Ascending aorta (tissue), 2 donors: ENCODE results near the gene ARMH4. TPM values are rescaled to one million over a fixed set of nuclear protein-coding genes. Genes with fewer than 3 reads are reported as not detected.

ENCODE experiments used
- DNase-seq, 2 donors: peaks; one replicate each; pipeline ENCODE4 v3.0.0-alpha.2; 2019; ENCODE audit warnings: low spot score in 2 of 2
- H3K27ac ChIP-seq, 2 donors: fragments of 200-600 bp; sonication (generic); one replicate each; pipeline ENCODE4 v1.5.1; 2016 to 2017; ENCODE audit warnings: mild to moderate bottlenecking in 1 of 2
- H3K27me3 ChIP-seq: fragments of 200-600 bp; sonication (generic); one replicate; pipeline ENCODE4 v1.5.1; 2017
- H3K36me3 ChIP-seq, 2 donors: fragments of 200-600 bp; sonication (generic); one replicate each; pipeline ENCODE4 v1.5.1; 2016
- H3K4me1 ChIP-seq, 2 donors: fragments of 200-600 bp; sonication (generic); one replicate each; pipeline ENCODE4 v1.5.1; 2016 to 2017; ENCODE audit warnings: mild to moderate bottlenecking in 1 of 2
- H3K4me3 ChIP-seq, 2 donors: fragments of 200-600 bp; sonication (generic); one replicate each; pipeline ENCODE4 v1.5.1; 2016 to 2017; ENCODE audit warnings: mild to moderate bottlenecking in 1 of 2
- H3K9me3 ChIP-seq, 2 donors: fragments of 200-600 bp; sonication (generic); one replicate each; pipeline ENCODE4 v1.5.1; 2016
- CTCF ChIP-seq, 3 experiments: fragments of 200-600 bp in 2 of 3; fragments of 450-650 bp in 1 of 3; sonication (generic) in 2 of 3; IDR thresholded peaks; one replicate each; pipeline ENCODE4 v1.5.1; 2016 to 2019; ENCODE audit warnings: antibody characterized with exemption in 3 of 3, mild to moderate bottlenecking in 1 of 3, moderate library complexity in 1 of 3
- intact Hi-C: fragments of 100-400 bp; cut with DNase I; formaldehyde crosslinking; loops from one replicate; pipeline ENCODE4 v1.15.1; 2023
- total RNA-seq: library from RNA; depleted of rRNA; stranded (reverse); fragments of >200 nt; gene quantifications from one replicate; pipeline ENCODE4 v1.1.0, GENCODE V29; 2016

Gene ARMH4
- total RNA-seq, 1 donor from 2014 or later, result 3.8 TPM

GRCh38 chr14:58059126-58059525 is 92.9 kb downstream of the ARMH4 start:
- H3K4me1 ChIP-seq, result no peaks in the 10 kb centered on the region
- no peak for TF ChIP-seq CTCF (IDR thresholded peaks at IDR 0.05)
- intact Hi-C loops, result no loop called here

DNA sequence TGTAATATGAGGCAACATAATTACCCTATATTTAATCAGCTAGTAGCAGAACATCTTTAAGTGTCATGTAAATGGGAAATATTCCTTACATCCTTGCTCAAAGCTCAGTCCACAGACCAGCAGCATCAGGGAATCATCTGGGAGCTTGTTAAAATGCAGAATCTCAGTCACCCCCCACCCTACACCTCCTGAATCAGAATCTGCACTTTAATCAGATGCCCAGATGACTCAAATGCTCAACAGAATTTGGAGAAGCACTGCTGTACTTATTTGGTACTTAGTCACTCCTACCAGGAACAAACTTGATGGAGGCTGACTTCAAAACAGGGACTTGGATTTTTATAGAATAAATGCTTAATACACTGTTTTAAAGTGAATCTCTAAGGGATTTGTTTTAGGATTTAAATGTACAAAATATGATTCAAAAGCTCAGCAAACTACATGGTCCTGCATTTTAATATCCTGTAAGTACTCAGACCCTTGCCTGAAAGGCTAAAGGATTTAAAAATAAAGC is 96.5 kb downstream of the ARMH4 start:
- no peaks in the 10 kb centered on the region for H3K36me3 ChIP-seq
- DNase-seq, result no peak
- no peaks in the 10 kb centered on the region for H3K9me3 ChIP-seq
- no peak overlapping the region for H3K4me3 ChIP-seq
- no peaks in the 10 kb centered on the region for H3K4me1 ChIP-seq
- intact Hi-C loops, result no loop called here
- TF ChIP-seq CTCF (IDR thresholded peaks at IDR 0.05), result no peak
- H3K27ac ChIP-seq, result no peak overlapping the region
- no peaks in the 10 kb centered on the region for H3K27me3 ChIP-seq

More at GRCh38 chr14:58059126-58059525, 92.9 kb downstream of the ARMH4 start:
- Histone ChIP-seq H3K27me3 (no peaks in the 10 kb centered on the region), H3K36me3 (no peaks in the 10 kb centered on the region), H3K9me3 (no peaks in the 10 kb centered on the region), H3K27ac (no peak overlapping the region), H3K4me3 (no peak overlapping the region)
- DNase-seq, result no peak

DNA sequence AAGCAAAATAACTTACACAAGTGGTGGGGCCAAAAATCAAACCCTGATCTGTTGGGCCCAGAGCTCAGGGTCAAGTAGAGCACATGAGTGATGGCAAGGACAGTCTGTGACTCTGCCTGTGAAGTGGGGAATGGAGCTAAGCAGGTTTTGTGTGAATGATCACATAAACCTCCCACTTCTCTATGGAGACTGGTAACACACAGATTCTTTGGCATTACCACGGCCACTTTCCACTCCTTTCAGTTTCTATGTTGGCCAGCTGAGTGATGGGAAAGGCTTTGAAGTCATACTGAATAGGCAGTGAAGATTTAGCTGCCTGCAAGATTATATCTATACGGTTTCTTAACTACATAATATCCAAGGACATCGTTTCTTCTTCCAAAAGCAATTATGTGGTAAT is 97.9 kb downstream of the ARMH4 start:
- TF ChIP-seq CTCF (IDR thresholded peaks at IDR 0.05), result no peak
- H3K9me3 ChIP-seq, result no peaks in the 10 kb centered on the region
- intact Hi-C loops, result no loop called here

GRCh38 chr14:58048219-58048618 is 103.8 kb downstream of the ARMH4 start:
- peak overlapping the region; percentile 21 to 39 for H3K27ac ChIP-seq

More for the DNA sequence above, 97.9 kb downstream of the ARMH4 start:
- Histone ChIP-seq H3K27ac (no peak overlapping the region), H3K4me3 (no peak overlapping the region), H3K36me3 (no peaks in the 10 kb centered on the region), H3K27me3 (no peaks in the 10 kb centered on the region), H3K4me1 (no peaks in the 10 kb centered on the region)
- no peak for DNase-seq

DNA sequence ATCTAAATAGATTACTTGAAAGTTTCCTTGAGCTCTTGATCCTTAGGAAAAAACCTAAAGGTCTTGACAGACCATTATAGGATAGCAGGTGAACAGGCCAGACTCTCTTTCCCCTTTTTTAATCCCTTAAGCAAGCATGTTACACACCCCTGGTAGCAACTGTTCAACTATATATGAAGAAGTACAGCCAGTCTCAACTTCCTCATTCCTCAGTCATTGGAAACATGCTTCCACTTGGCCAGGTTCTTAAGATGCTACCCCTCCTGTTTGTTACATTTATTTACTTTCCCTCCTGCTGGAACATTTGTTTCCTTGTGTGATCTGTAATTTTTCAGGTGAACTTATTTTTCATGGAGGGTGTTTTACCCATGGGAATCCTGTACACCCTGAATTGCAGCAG is 124.1 kb downstream of the ARMH4 start:
- intact Hi-C loops, result no loop called here
- DNase-seq, result no peak
- H3K9me3 ChIP-seq, result no peaks in the 10 kb centered on the region
- H3K27me3 ChIP-seq, result no peaks in the 10 kb centered on the region
- no peaks in the 10 kb centered on the region for H3K4me1 ChIP-seq
- no peak for TF ChIP-seq CTCF (IDR thresholded peaks at IDR 0.05)
- no peak overlapping the region for H3K4me3 ChIP-seq
- no peak overlapping the region for H3K27ac ChIP-seq
- H3K36me3 ChIP-seq, result peaks cover 0 to 4% of the 10 kb centered on the region in 2 donors

More at GRCh38 chr14:58048219-58048618, 103.8 kb downstream of the ARMH4 start:
- no peak for TF ChIP-seq CTCF (IDR thresholded peaks at IDR 0.05)
- DNase-seq, result no peak
- intact Hi-C loops, result no loop called here
- H3K4me3 ChIP-seq, result peak overlapping the region in 1 of 2 donors; percentile 26
- no peaks in the 10 kb centered on the region for H3K9me3 ChIP-seq
- H3K4me1 ChIP-seq, result peaks cover 0 to 7% of the 10 kb centered on the region in 2 donors
- H3K36me3 ChIP-seq, result no peaks in the 10 kb centered on the region
- no peaks in the 10 kb centered on the region for H3K27me3 ChIP-seq

DNA sequence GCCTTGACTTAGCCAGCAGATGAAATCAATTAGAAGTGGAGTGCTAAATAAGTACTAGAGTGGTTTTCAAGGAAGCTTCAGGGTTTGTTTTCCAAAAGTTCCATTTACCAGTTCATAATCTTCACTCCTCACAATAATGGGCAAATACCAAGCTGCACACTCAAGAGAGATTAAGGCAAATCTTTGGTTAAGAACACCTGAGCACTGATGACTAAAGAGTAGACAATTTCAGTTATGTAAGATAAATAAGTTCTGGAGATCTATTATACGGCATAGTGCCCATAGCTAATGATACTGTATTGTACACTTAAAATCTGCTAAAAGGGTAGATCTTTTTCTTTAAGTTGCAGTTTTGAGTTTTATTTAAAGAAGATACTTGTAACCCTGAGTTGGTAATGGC is 125.0 kb downstream of the ARMH4 start:
- H3K27ac ChIP-seq, result no peak overlapping the region
- no peaks in the 10 kb centered on the region for H3K9me3 ChIP-seq
- H3K27me3 ChIP-seq, result no peaks in the 10 kb centered on the region
- DNase-seq, result no peak
- no peak overlapping the region for H3K4me3 ChIP-seq
- H3K36me3 ChIP-seq, result peaks cover 0 to 4% of the 10 kb centered on the region in 2 donors
- no peak for TF ChIP-seq CTCF (IDR thresholded peaks at IDR 0.05)
- intact Hi-C loops, result no loop called here
- no peaks in the 10 kb centered on the region for H3K4me1 ChIP-seq
